VCaP (cell line): ENCODE measurements around the gene UBE2S.
"Not testable (repeated sequence)": the region's sequence is repeated elsewhere in the genome, so short reads cannot be mapped to it uniquely, and the experiment has no call there.

ENCODE experiments used
- H3K27ac ChIP-seq: fragments of 450-650 bp; 2 replicates; pipeline ENCODE4 v1.5.1; 2017
- TF ChIP-seq, protein P1 (sequence below): fragments of 450-650 bp; conservative IDR thresholded peaks from 2 replicates; pipeline ENCODE4 v1.5.1; 2017; ENCODE audit warnings: mild to moderate bottlenecking, moderate library complexity

Gene UBE2S

DNA sequence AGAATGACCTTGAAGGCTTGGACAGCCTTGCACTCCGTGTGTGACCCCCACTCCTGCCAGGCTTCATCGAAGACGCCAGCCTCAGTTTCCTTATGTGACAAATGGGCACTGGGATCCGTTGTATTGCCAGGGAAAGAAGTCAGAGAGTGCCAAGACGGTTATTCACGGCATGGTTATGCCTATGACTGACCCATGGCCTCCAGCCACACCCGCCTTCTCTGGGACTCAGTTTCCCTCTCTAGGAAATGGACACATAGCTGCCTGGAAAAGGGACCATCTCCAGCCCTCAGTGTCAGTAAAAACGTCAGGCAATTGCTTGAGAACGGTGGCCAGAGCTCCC is 915 bp upstream of the UBE2S start:
- H3K27ac ChIP-seq: peak overlapping the region; percentile 96
- TF ChIP-seq, protein P1, sequence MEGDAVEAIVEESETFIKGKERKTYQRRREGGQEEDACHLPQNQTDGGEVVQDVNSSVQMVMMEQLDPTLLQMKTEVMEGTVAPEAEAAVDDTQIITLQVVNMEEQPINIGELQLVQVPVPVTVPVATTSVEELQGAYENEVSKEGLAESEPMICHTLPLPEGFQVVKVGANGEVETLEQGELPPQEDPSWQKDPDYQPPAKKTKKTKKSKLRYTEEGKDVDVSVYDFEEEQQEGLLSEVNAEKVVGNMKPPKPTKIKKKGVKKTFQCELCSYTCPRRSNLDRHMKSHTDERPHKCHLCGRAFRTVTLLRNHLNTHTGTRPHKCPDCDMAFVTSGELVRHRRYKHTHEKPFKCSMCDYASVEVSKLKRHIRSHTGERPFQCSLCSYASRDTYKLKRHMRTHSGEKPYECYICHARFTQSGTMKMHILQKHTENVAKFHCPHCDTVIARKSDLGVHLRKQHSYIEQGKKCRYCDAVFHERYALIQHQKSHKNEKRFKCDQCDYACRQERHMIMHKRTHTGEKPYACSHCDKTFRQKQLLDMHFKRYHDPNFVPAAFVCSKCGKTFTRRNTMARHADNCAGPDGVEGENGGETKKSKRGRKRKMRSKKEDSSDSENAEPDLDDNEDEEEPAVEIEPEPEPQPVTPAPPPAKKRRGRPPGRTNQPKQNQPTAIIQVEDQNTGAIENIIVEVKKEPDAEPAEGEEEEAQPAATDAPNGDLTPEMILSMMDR: no peak

DNA sequence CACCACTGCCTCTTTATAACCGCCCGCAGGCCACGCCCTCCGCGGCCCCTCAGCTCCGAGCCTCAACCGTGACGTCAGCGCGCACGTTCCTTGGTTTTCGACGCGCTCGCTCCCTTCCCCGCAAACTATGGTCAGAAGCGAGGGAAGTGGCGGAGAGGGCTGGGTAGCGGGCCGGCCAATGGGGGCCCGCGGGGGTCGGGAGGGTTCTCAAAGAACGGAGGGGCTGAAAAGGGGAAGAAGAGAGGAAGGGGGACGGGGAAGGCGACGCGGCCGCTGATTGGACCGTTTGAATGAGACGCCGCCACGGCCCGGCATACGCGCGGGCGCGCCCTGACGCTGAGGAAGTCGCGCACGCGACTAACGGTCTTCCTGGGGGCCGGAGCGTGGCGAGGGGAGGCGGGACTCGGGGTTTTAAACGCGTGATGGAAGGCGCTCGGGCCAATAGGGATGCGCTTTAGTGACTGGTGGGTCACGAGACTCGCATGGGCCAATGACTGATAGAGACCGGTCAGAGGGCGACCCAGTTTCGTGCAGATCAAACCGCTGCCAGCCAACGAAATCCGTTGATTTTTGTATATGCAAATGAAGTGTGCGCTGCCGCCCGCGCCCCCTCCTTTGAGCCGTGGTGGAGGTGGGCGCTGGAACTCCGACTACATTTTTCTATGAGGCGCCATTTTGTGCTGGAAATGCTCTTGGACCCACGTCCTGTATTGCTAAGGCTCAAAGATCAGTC is 378 bp upstream of the UBE2S start:
- peak overlapping the region; percentile 96 for H3K27ac ChIP-seq
- TF ChIP-seq, protein P1: no peak

DNA sequence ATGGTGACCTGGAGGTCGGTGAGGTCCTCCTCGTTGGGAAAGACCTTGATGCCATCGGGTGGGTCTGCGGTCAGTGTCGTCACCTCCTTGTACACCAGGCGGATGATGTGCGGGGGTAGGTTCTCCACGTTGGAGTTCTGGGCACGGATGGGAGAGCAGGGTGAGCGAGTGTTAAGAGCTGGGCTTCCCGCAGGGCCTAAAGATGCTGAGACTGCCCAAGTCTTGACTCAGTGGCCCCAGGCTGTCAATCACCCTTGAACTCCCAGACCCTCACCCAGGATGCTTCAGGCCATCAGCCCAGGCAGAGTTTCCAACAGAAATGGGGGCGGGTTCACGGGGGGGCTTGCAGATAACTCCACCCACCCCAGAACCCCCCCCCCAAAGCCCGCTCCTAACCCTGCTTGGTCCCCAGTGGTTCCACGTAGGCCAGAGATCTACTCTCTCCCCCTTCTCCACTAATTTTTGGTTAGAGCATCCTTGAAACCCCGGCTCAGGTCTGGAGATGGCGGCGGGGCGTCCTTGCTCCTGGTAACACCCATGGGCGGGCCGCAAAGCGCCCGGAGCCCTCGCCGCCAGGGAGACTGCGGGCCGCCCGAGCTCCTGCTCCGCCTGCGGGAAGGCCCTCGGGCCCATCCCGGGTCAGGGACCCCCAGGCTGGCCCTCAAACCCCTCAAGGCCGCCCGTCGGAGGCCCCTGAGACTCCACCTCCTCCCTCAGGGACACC is 600 bp downstream of the UBE2S start:
- H3K27ac ChIP-seq: peak overlapping the region; percentile 96
- TF ChIP-seq, protein P1: no peak

DNA sequence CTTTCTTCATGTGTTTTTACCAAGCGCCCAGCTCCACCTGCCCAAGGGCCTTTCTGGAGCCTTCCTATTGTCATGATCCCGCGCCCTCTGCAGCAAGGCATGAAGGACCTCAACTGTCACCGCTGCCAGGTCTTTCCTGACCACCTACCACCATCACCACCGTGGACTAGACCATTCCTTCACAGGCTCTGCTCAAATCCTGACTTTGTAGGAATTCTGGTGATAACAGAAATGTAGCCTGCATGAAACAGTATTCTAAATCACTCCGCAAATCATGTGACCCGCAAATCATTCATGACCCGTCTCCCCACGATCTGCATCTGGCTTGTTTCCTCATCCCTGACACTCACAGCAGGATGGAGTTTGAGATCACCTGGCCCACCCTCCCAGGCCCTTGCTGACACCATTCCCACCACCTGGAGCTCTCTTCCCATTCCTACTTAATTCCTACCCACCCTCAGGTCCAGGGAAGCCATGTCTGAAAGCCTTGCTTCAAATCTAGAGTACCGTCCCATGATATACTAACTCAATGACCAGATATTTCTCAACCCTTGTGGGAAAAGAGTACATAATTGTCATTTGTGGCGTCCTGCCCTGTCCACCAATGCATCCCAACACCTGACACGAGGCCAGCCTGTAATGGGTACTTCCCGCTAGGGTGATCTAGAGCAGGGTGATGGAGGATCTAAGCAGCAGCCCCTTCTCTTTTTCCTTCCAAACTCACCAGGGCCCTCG is 1.3 kb downstream of the UBE2S start:
- TF ChIP-seq, protein P1: no peak
- H3K27ac ChIP-seq: peak overlapping the region; percentile 96; the same call in 1 of the 2 replicates

DNA sequence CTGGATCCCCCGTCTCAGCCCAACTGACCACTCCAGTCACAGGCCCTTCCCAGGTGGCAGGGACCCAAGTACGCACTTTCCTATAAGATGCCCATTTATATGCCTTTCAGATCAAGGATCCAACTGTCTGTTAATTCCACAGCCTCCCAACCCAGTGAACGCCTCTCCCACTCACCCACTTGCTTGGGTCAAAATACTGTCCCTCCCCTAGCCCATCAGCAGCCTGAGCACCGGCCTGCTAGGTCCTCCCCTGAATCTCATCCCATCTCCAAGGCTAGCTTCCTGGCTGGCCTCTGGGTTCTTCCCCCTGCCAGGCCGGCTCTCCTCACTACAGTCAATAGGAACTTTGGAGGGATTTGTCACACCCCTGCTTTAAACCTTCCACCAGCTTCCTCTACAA is 1.9 kb downstream of the UBE2S start:
- peak overlapping the region; percentile 96; the same call in 1 of the 2 replicates for H3K27ac ChIP-seq
- TF ChIP-seq, protein P1: no peak

DNA sequence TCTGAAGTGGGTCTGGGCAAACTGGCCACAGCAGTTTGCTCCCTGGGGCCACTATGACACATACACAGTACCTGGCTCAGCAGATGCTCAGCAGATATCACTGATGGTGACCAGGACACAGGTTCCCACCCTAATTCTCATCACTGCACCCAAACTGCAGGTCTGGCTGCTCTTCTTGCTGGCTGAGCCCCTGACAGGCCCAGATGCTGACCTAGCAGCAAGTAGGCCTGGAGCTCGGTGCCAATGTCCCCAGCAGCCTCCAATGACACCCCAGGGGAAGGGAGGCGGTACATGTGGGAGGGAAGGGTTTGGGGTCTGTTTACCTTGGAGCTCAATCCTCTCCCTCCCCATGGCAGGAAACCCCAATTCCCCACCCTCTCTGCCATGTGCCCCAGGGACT is 5.1 kb downstream of the UBE2S start:
- H3K27ac ChIP-seq: no peak overlapping the region
- TF ChIP-seq, protein P1: no peak

DNA sequence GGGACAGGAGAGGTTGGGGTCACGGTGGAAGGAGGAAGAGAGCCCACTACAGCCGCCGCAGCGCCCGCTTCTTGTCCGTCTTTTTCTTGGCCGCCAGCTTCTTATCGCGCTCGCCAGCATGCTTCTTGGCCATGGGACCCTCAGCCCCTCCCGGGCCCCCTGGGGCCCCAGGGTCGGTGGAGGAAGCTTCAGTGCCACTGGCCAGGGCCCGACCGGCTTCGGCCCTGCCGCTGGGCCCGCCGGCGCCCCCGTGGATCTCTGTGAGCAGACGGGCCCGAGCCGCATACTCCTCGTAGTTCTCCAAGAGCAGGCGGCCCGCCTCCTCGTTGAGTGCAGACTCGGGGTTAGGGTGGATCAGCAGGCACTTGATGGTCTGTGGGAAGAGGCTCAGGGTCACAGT is 6.2 kb downstream of the UBE2S start:
- not testable (repeated sequence) for H3K27ac ChIP-seq
